Right lobe of liver (tissue), 4 donors: ENCODE results near the gene CDYL.

ENCODE experiments used
- POLR2A ChIP-seq: fragments of 450-650 bp; IDR thresholded peaks from one replicate; pipeline ENCODE4 v1.6.1; 2017; ENCODE audit warnings: antibody characterized with exemption, mild to moderate bottlenecking
- TF ChIP-seq, protein P1 (sequence below), 4 donors: fragments of 200-600 bp in 3 of 4; fragments of 450-650 bp in 1 of 4; IDR thresholded peaks; one replicate each; pipeline versions ENCODE4 v1.5.1 to v1.8.0; 2016 to 2022; ENCODE audit warnings: antibody characterized with exemption in 4 of 4, mild to moderate bottlenecking in 2 of 4
- donor health status: DM: no; HTN: no; CAD: no.
- donor health status: DM: no; HTN: no; CAD: no.
- donor health status: DM: no; HTN: yes; CAD: no.

DNA sequence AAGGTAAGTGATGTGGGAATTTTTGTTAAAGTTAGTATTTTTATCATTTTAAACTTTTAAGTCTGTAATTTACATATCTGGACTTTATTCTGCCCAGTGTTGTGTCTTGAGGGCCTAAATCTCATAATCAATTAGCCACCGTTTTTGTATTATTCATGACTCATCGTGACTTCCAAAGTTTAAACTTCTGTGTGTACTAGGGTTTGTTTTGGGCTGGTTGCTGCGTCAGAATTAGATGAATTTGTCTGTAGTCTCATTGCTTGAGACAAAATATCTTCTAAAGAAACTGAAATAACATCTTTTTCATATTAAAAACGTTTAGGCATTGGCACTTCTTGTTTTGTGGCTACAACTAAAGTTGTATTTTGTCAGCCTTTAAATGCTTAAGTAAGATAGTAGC is 41.3 kb downstream of the CDYL start:
- TF ChIP-seq, protein P1, sequence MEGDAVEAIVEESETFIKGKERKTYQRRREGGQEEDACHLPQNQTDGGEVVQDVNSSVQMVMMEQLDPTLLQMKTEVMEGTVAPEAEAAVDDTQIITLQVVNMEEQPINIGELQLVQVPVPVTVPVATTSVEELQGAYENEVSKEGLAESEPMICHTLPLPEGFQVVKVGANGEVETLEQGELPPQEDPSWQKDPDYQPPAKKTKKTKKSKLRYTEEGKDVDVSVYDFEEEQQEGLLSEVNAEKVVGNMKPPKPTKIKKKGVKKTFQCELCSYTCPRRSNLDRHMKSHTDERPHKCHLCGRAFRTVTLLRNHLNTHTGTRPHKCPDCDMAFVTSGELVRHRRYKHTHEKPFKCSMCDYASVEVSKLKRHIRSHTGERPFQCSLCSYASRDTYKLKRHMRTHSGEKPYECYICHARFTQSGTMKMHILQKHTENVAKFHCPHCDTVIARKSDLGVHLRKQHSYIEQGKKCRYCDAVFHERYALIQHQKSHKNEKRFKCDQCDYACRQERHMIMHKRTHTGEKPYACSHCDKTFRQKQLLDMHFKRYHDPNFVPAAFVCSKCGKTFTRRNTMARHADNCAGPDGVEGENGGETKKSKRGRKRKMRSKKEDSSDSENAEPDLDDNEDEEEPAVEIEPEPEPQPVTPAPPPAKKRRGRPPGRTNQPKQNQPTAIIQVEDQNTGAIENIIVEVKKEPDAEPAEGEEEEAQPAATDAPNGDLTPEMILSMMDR (IDR thresholded peaks at IDR 0.05): no peak
- TF ChIP-seq POLR2A: no peak
